GM21717 (cell line): ENCODE data around the gene HBQ1.
"Not testable (repeated sequence)": the region's sequence is repeated elsewhere in the genome, so short reads cannot be mapped to it uniquely, and the experiment has no call there.

ENCODE experiments used
- ATAC-seq: cut with Tn5 transposase; IDR thresholded peaks from one replicate; pipeline ENCODE4 v1.9.1; 2021; ENCODE audit warnings: mild to moderate bottlenecking, moderate library complexity; ENCODE audit not compliant: unreplicated experiment

The HBQ1 gene

GRCh38 chr16:175011-175949 is 5.0 kb upstream of the HBQ1 start:
- no peak for ATAC-seq

- not testable (repeated sequence) for ATAC-seq
These were observed 4.3 kb upstream of the HBQ1 start for GRCh38 chr16:176006-176405.

GRCh38 chr16:176477-177382 is 3.5 kb upstream of the HBQ1 start, which contains the start of gene HBA1:
TSS of gene HBA1 (plus strand) at chr16:176680. CDS start at chr16:176717, 37 bp downstream.
- not testable (repeated sequence) for ATAC-seq

- ATAC-seq, result no peak
These were observed 2.9 kb upstream of the HBQ1 start for GRCh38 chr16:177394-177822.

GRCh38 chr16:177981-178667 is 2.1 kb upstream of the HBQ1 start:
- ATAC-seq, result no peak

- ATAC-seq, result no peak
These were observed 1.6 kb upstream of the HBQ1 start for GRCh38 chr16:178668-179015.

GRCh38 chr16:179211-180092 is 807 bp upstream of the HBQ1 start:
- ATAC-seq, result no peak

GRCh38 chr16:180681-181564 is 664 bp downstream of the HBQ1 start:
- no peak for ATAC-seq

- no peak for ATAC-seq
These were observed 1.3 kb downstream of the HBQ1 start for GRCh38 chr16:181565-182021.

- no peak for ATAC-seq
These were observed 2.7 kb downstream of the HBQ1 start for GRCh38 chr16:183005-183404.

- no peak for ATAC-seq
These were observed 5.0 kb downstream of the HBQ1 start for GRCh38 chr16:185213-185612.

- ATAC-seq, result no peak
These were observed 5.4 kb downstream of the HBQ1 start for GRCh38 chr16:185691-186090.

- ATAC-seq, result no peak
These were observed 7.1 kb downstream of the HBQ1 start for GRCh38 chr16:187330-187729.

GRCh38 chr16:188674-189073 is 8.4 kb downstream of the HBQ1 start:
- no peak for ATAC-seq

GRCh38 chr16:189604-190186 is 9.4 kb downstream of the HBQ1 start:
- ATAC-seq, result no peak

GRCh38 chr16:191831-192230 is 11.6 kb downstream of the HBQ1 start:
- no peak for ATAC-seq

GRCh38 chr16:192686-193085 is 12.4 kb downstream of the HBQ1 start:
- ATAC-seq, result no peak

GRCh38 chr16:193441-193840 is 13.2 kb downstream of the HBQ1 start:
- ATAC-seq, result no peak

- ATAC-seq, result no peak
These were observed 14.3 kb downstream of the HBQ1 start for GRCh38 chr16:194516-194915.
